ENCODE data around the gene MARVELD3. TPM values are rescaled to one million over a fixed set of nuclear protein-coding genes. Genes with fewer than 3 reads are reported as not detected.
"Not testable (repeated sequence)": the region's sequence is repeated elsewhere in the genome, so short reads cannot be mapped to it uniquely, and the experiment has no call there.

The MARVELD3 gene
- total and polyA plus RNA-seq, 2 experiments from 2014 or later = 37.7 to 52.7 TPM

DNA sequence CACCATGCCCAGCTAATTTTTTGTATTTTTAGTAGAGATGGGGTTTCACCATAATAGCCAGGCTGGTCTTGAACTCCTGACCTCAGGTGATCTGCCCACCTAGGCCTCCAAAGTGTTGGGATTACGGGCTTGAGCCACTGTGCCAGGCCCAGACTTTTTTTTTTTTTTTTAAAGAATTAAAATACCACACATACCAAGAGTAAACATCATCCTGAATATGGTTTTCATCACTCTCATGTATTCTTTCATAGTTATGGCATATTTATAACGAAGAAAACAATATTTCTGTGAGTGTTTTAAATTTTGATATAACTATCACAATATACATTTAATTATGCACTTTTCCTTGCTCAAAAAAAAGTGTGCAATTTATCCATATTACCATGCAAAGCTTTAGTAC is 48.2 kb downstream of the MARVELD3 start:
- no peaks in the 10 kb centered on the region for H3K79me2 ChIP-seq
- H3K4me3 ChIP-seq = no peak overlapping the region
- WGBS (ENCODE audit: low lambda C conversion rate, missing lambda C conversion rate) = 84% methylated on average over 2 of the region's 2 CpGs
- H3K4me1 ChIP-seq (ENCODE audit: insufficient read depth) = peaks cover 12% of the 10 kb centered on the region
- DNase-seq (ENCODE audit: low spot score) = no peak
- H3K27ac ChIP-seq = no peak overlapping the region
- no peak for TF ChIP-seq EZH2 (IDR thresholded peaks at IDR 0.05; ENCODE audit: borderline replicate concordance)
- TF ChIP-seq CTCF (IDR thresholded peaks at IDR 0.05; ENCODE audit: poor library complexity) = no peak
- no peak for TF ChIP-seq EZH2phosphoT487 (IDR thresholded peaks at IDR 0.05; ENCODE audit: low read depth, severe bottlenecking, unreplicated experiment)
- H3K4me2 ChIP-seq = no peak overlapping the region
- no peaks in the 10 kb centered on the region for H3K9me2 ChIP-seq (replicated peaks; ENCODE audit: insufficient read depth)
- H3K27me3 ChIP-seq = no peaks in the 10 kb centered on the region
- H3K9me3 ChIP-seq (ENCODE audit: low read depth) = no peaks in the 10 kb centered on the region
- peaks cover 5% of the 10 kb centered on the region for H3K36me3 ChIP-seq (replicated peaks; ENCODE audit: insufficient read depth, low read depth)
- no peak overlapping the region for H2AFZ ChIP-seq
- H4K20me1 ChIP-seq (ENCODE audit: insufficient read depth, poor library complexity, severe bottlenecking) = no peaks in the 10 kb centered on the region

DNA sequence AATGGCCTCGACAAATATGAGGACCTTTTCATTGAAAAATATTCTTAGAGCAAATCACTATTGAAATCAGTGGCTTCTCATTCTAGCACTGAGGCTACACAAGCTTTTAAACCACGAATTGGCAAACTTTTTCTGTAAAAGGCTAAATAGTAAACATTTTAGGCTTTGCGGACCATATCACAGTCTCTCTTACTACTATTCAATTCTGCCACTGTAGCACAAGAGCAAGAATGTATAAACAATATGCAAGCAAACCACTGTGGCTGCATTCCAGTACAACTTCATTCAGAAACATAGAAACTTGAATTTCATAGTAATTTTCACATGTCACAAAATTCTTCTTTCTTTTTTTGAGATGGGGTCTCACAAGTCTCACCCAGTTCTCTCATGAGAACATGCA is 49.4 kb downstream of the MARVELD3 start:
- H3K9me3 ChIP-seq (ENCODE audit: low read depth) = no peaks in the 10 kb centered on the region
- H3K4me1 ChIP-seq (ENCODE audit: insufficient read depth) = peaks cover under 1% of the 10 kb centered on the region
- no peak overlapping the region for H3K4me3 ChIP-seq
- DNase-seq (ENCODE audit: low spot score) = no peak
- no peaks in the 10 kb centered on the region for H3K79me2 ChIP-seq
- H3K4me2 ChIP-seq = no peak overlapping the region
- no peak overlapping the region for H2AFZ ChIP-seq
- H3K27me3 ChIP-seq = no peaks in the 10 kb centered on the region
- H3K9me2 ChIP-seq (replicated peaks; ENCODE audit: insufficient read depth) = no peaks in the 10 kb centered on the region
- peaks cover 5% of the 10 kb centered on the region for H3K36me3 ChIP-seq (replicated peaks; ENCODE audit: insufficient read depth, low read depth)
- H4K20me1 ChIP-seq (ENCODE audit: insufficient read depth, poor library complexity, severe bottlenecking) = no peaks in the 10 kb centered on the region
- H3K27ac ChIP-seq = no peak overlapping the region
- TF ChIP-seq CTCF (IDR thresholded peaks at IDR 0.05; ENCODE audit: poor library complexity) (no peak), EZH2phosphoT487 (IDR thresholded peaks at IDR 0.05; ENCODE audit: low read depth, severe bottlenecking, unreplicated experiment) (no peak), EZH2 (IDR thresholded peaks at IDR 0.05; ENCODE audit: borderline replicate concordance) (no peak)
- 78% methylated on average over 3 of the region's 3 CpGs for whole genome bisulfite sequencing (ENCODE audit: low lambda C conversion rate, missing lambda C conversion rate)

DNA sequence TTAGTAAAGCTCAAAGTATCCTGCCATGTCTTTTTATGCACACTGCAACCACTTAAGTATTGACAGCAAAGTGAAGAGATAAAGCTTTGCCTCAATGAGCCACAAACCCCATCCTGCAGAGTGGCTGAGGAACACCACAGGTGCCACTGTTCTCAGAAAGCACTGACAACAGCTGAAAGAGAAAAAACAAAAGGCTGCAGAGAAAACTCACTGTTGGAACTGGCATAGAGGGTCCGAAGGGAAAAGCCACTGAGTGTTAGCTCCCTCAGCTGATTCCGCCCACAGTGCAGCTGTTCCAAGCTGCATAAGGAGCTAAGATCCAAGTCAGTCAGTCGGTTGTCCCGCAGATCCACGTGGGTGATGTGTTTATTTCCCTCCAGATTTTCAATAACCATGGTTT is 50.3 kb downstream of the MARVELD3 start:
- H3K27ac ChIP-seq = no peak overlapping the region
- H3K4me3 ChIP-seq = no peak overlapping the region
- H3K27me3 ChIP-seq = no peaks in the 10 kb centered on the region
- H3K9me3 ChIP-seq (ENCODE audit: low read depth) = no peaks in the 10 kb centered on the region
- H2AFZ ChIP-seq = no peak overlapping the region
- H3K4me1 ChIP-seq (ENCODE audit: insufficient read depth) = no peaks in the 10 kb centered on the region
- 87% methylated on average over 5 of the region's 5 CpGs for WGBS (ENCODE audit: low lambda C conversion rate, missing lambda C conversion rate)
- H3K79me2 ChIP-seq = no peaks in the 10 kb centered on the region
- H3K4me2 ChIP-seq = no peak overlapping the region
- H4K20me1 ChIP-seq (ENCODE audit: insufficient read depth, poor library complexity, severe bottlenecking) = no peaks in the 10 kb centered on the region
- H3K9me2 ChIP-seq (replicated peaks; ENCODE audit: insufficient read depth) = no peaks in the 10 kb centered on the region
- no peak for TF ChIP-seq EZH2 (IDR thresholded peaks at IDR 0.05; ENCODE audit: borderline replicate concordance)
- TF ChIP-seq CTCF (IDR thresholded peaks at IDR 0.05; ENCODE audit: poor library complexity) = no peak
- no peak for TF ChIP-seq EZH2phosphoT487 (IDR thresholded peaks at IDR 0.05; ENCODE audit: low read depth, severe bottlenecking, unreplicated experiment)
- peaks cover 5% of the 10 kb centered on the region for H3K36me3 ChIP-seq (replicated peaks; ENCODE audit: insufficient read depth, low read depth)
- DNase-seq (ENCODE audit: low spot score) = no peak

DNA sequence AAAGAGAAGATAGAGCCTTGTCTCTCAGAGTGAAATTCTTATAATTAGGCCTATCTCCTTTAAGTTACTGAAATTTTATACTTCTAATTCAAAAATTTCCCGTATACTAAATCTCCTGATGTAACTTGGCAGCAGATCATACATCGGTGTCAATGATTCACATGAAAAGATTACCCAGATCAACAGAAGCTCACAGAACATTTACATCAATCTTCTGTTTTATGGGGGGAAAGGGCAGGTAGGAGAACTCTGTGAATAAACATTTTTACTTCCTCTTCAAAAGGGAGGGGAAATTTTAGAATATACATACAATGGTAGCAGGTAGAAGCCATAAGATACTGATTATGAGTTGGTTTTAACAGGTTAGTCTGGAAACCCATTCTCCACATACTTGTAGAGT is 55.4 kb downstream of the MARVELD3 start:
- H3K79me2 ChIP-seq = no peaks in the 10 kb centered on the region
- H3K27me3 ChIP-seq = no peaks in the 10 kb centered on the region
- H3K4me3 ChIP-seq = no peak overlapping the region
- WGBS (ENCODE audit: low lambda C conversion rate, missing lambda C conversion rate) = 87% methylated on average over 2 of the region's 2 CpGs
- no peak for DNase-seq (ENCODE audit: low spot score)
- H4K20me1 ChIP-seq (ENCODE audit: insufficient read depth, poor library complexity, severe bottlenecking) = no peaks in the 10 kb centered on the region
- no peaks in the 10 kb centered on the region for H3K36me3 ChIP-seq (replicated peaks; ENCODE audit: insufficient read depth, low read depth)
- H3K9me2 ChIP-seq (replicated peaks; ENCODE audit: insufficient read depth) = no peaks in the 10 kb centered on the region
- H2AFZ ChIP-seq = no peak overlapping the region
- H3K27ac ChIP-seq = no peak overlapping the region
- H3K4me2 ChIP-seq = no peak overlapping the region
- H3K9me3 ChIP-seq (ENCODE audit: low read depth) = no peaks in the 10 kb centered on the region
- H3K4me1 ChIP-seq (ENCODE audit: insufficient read depth) = no peaks in the 10 kb centered on the region
- TF ChIP-seq EZH2phosphoT487 (IDR thresholded peaks at IDR 0.05; ENCODE audit: low read depth, severe bottlenecking, unreplicated experiment) (no peak), CTCF (IDR thresholded peaks at IDR 0.05; ENCODE audit: poor library complexity) (no peak)

GRCh38 chr16:71684280-71684679 is 58.3 kb downstream of the MARVELD3 start:
- H3K9me3 ChIP-seq (ENCODE audit: low read depth); H4K20me1 ChIP-seq (ENCODE audit: insufficient read depth, poor library complexity, severe bottlenecking); H3K9me2 ChIP-seq (replicated peaks; ENCODE audit: insufficient read depth); H2AFZ ChIP-seq; H3K36me3 ChIP-seq (replicated peaks; ENCODE audit: insufficient read depth, low read depth); H3K4me2 ChIP-seq; H3K4me1 ChIP-seq (ENCODE audit: insufficient read depth); H3K4me3 ChIP-seq; H3K27ac ChIP-seq; H3K27me3 ChIP-seq; H3K79me2 ChIP-seq; DNase-seq (ENCODE audit: low spot score): not testable (repeated sequence)
- 98% methylated on average over 12 of the region's 12 CpGs for WGBS (ENCODE audit: low lambda C conversion rate, missing lambda C conversion rate)
